GM18867 (cell line): ENCODE data around the gene SMIM20.
A peak's percentile ranks its signal among the peaks of the same experiment; 100 is the strongest.
"Not testable (repeated sequence)": the region's sequence is repeated elsewhere in the genome, so short reads cannot be mapped to it uniquely, and the experiment has no call there.

Experiments
- ATAC-seq: cut with Tn5 transposase; IDR thresholded peaks from one replicate; pipeline ENCODE4 v1.9.1; 2021; ENCODE audit warnings: mild to moderate bottlenecking, moderate library complexity; ENCODE audit not compliant: unreplicated experiment

SMIM20 gene

GRCh38 chr4:25890571-25891485 is 23.2 kb upstream of the SMIM20 start:
- ATAC-seq = no peak

- ATAC-seq = no peak
These were observed 21.2 kb upstream of the SMIM20 start for GRCh38 chr4:25892796-25893195.

GRCh38 chr4:25896776-25897539 is 17.1 kb upstream of the SMIM20 start:
- ATAC-seq = no peak

- ATAC-seq = no peak
These were observed 13.7 kb upstream of the SMIM20 start for GRCh38 chr4:25900310-25900709.

- ATAC-seq = no peak
These were observed 13.0 kb upstream of the SMIM20 start for GRCh38 chr4:25901030-25901430.

- peak; percentile 67 for ATAC-seq
These were observed 9.9 kb upstream of the SMIM20 start for GRCh38 chr4:25903900-25904747.

GRCh38 chr4:25904748-25905082 is 9.3 kb upstream of the SMIM20 start:
- peak; percentile 47 for ATAC-seq

- ATAC-seq = no peak
These were observed 8.6 kb upstream of the SMIM20 start for GRCh38 chr4:25905371-25905770.

GRCh38 chr4:25906113-25906512 is 7.9 kb upstream of the SMIM20 start:
- ATAC-seq = not testable (repeated sequence)

GRCh38 chr4:25908491-25908901 is 5.5 kb upstream of the SMIM20 start:
- ATAC-seq = no peak

GRCh38 chr4:25911356-25911755 is 2.7 kb upstream of the SMIM20 start:
- no peak for ATAC-seq

GRCh38 chr4:25913056-25913850 is 767 bp upstream of the SMIM20 start:
- peak; percentile 36 for ATAC-seq

GRCh38 chr4:25914670-25915352 is 791 bp downstream of the SMIM20 start:
- ATAC-seq = peak; percentile 1

- ATAC-seq = no peak
These were observed 1.3 kb downstream of the SMIM20 start for GRCh38 chr4:25915353-25915705.

- ATAC-seq = no peak
These were observed 2.9 kb downstream of the SMIM20 start for GRCh38 chr4:25916870-25917269.

GRCh38 chr4:25919676-25920075 is 5.7 kb downstream of the SMIM20 start:
- ATAC-seq = no peak

- no peak for ATAC-seq
These were observed 7.9 kb downstream of the SMIM20 start for GRCh38 chr4:25921922-25922321.

GRCh38 chr4:25922812-25923369 is 8.9 kb downstream of the SMIM20 start:
- ATAC-seq = no peak

- no peak for ATAC-seq
These were observed 9.7 kb downstream of the SMIM20 start for GRCh38 chr4:25923745-25924144.
